Measurements from ENCODE around the gene EIF2S1. TPM values are rescaled to one million over a fixed set of nuclear protein-coding genes. Genes with fewer than 3 reads are reported as not detected.
"Not testable (repeated sequence)": the region's sequence is repeated elsewhere in the genome, so short reads cannot be mapped to it uniquely, and the experiment has no call there.

EIF2S1 gene
- total and polyA plus RNA-seq, 4 experiments from 2014 or later = 62.0 to 185 (median 101) TPM

- no peak overlapping the region for H3K27ac Mint-ChIP-seq
- peaks cover 2 to 12% (median 5%) of the 10 kb centered on the region in 4 donors for H3K4me1 Mint-ChIP-seq
- H3K27me3 ChIP-seq (ENCODE audit: insufficient read depth, low read length) = no peaks in the 10 kb centered on the region
- no peak overlapping the region for H3K27ac ChIP-seq (ENCODE audit: low read depth, low read length)
- peak overlapping the region; percentile 70 to 86 (median 77) for H3K4me3 Mint-ChIP-seq
- intact Hi-C loops (cut with micrococcal nuclease) = no loop called here
- no peak for DNase-seq
- H3K4me1 ChIP-seq (ENCODE audit: insufficient read depth, low read length) = no peaks in the 10 kb centered on the region
- H3K27me3 Mint-ChIP-seq = peaks cover 0 to 2% of the 10 kb centered on the region in 2 donors
- POLR2A ChIA-PET (ENCODE audit: partially characterized antibody) = interaction anchor here (1.4 to 2.7 kb wide), 3 partner anchors 51 to 189 kb away, joined by 3 to 12 read pairs (median 6); partner anchors contain the start of genes ATP6V1D, EIF2S1 and PIGH
- H3K9me3 ChIP-seq (ENCODE audit: control insufficient read depth in 1 of 2, low read length in 2 of 2) = no peaks in the 10 kb centered on the region
- peak overlapping the region in 1 of 2 donors; percentile 47 for H3K4me3 ChIP-seq (ENCODE audit: low read length in 2 of 2)
- H3K9me3 Mint-ChIP-seq = no peaks in the 10 kb centered on the region
- CTCF ChIA-PET (ENCODE audit: partially characterized antibody) = interaction anchor here (1.0 to 1.4 kb wide), 4 partner anchors 9 to 293 kb away, joined by 3 to 4 read pairs (median 3); no protein-coding TSS in a partner anchor
- H3K36me3 Mint-ChIP-seq = no peaks in the 10 kb centered on the region
- no peaks in the 10 kb centered on the region for H3K36me3 ChIP-seq (ENCODE audit: insufficient read depth, low read length)
These were observed 51.2 kb downstream of the EIF2S1 start for GRCh38 chr14:67411370-67411769.

- Mint-ChIP-seq H3K36me3 (no peaks in the 10 kb centered on the region), H3K27me3 (peaks cover 0 to 2% of the 10 kb centered on the region in 2 donors), H3K27ac (peak within 1 kb of the TSS in 4 of 7 donors; percentile 32 to 78 (median 58)), H3K4me1 (peaks cover 2 to 12% (median 5%) of the 10 kb centered on the region in 4 donors), H3K9me3 (no peaks in the 10 kb centered on the region), H3K4me3 (peak within 1 kb of the TSS; percentile 72 to 86 (median 78))
- CTCF ChIA-PET (ENCODE audit: partially characterized antibody) = interaction anchor here (1.0 to 2.3 kb wide), 4 partner anchors 8 to 293 kb away, joined by 3 to 11 read pairs (median 4); partner anchors contain the start of genes ATP6V1D and EIF2S1
- H3K27ac ChIP-seq (ENCODE audit: low read depth, low read length) = no peak within 1 kb of the TSS
- H3K4me3 ChIP-seq (ENCODE audit: low read length in 2 of 2) = peak within 1 kb of the TSS; percentile 23 to 47
- no peaks in the 10 kb centered on the region for H3K9me3 ChIP-seq (ENCODE audit: control insufficient read depth in 1 of 2, low read length in 2 of 2)
- POLR2A ChIA-PET (ENCODE audit: partially characterized antibody) = interaction anchor here (1.4 to 2.7 kb wide), 3 partner anchors 52 to 188 kb away, joined by 3 to 12 read pairs (median 6); partner anchors contain the start of genes ATP6V1D, EIF2S1 and PIGH
- no peaks in the 10 kb centered on the region for H3K4me1 ChIP-seq (ENCODE audit: insufficient read depth, low read length)
- intact Hi-C loops (cut with micrococcal nuclease) = no loop called here
- peak; percentile 60 to 68 (median 64) for DNase-seq
- no peaks in the 10 kb centered on the region for H3K27me3 ChIP-seq (ENCODE audit: insufficient read depth, low read length)
- H3K36me3 ChIP-seq (ENCODE audit: insufficient read depth, low read length) = no peaks in the 10 kb centered on the region
These were observed 51.8 kb downstream of the EIF2S1 start, which contains the start of gene PLEK2 for GRCh38 chr14:67411820-67412421. PLEK2 (minus strand) TSS chr14:67412165; CDS start chr14:67412059, 106 bp downstream.

GRCh38 chr14:67413806-67414769 lies 54.0 kb downstream of the EIF2S1 start:
- H3K36me3 ChIP-seq (ENCODE audit: insufficient read depth, low read length) = no peaks in the 10 kb centered on the region
- no peak overlapping the region for H3K27ac ChIP-seq (ENCODE audit: low read depth, low read length)
- Mint-ChIP-seq H3K9me3 (no peaks in the 10 kb centered on the region), H3K27ac (no peak overlapping the region), H3K4me1 (peaks cover 2 to 12% (median 5%) of the 10 kb centered on the region in 4 donors), H3K36me3 (no peaks in the 10 kb centered on the region), H3K4me3 (no peak overlapping the region), H3K27me3 (peaks cover 0 to 4% of the 10 kb centered on the region in 2 donors)
- ChIA-PET CTCF (ENCODE audit: partially characterized antibody) (interaction anchor here (1.8 to 10.7 kb wide), 4 partner anchors 14 to 290 kb away, joined by 4 to 58 read pairs (median 18); partner anchors contain the start of genes ATP6V1D and EIF2S1), POLR2A (ENCODE audit: partially characterized antibody) (no interaction called here)
- H3K27me3 ChIP-seq (ENCODE audit: insufficient read depth, low read length) = no peaks in the 10 kb centered on the region
- no peak for DNase-seq
- H3K9me3 ChIP-seq (ENCODE audit: control insufficient read depth in 1 of 2, low read length in 2 of 2) = no peaks in the 10 kb centered on the region
- no peak overlapping the region for H3K4me3 ChIP-seq (ENCODE audit: low read length in 2 of 2)
- H3K4me1 ChIP-seq (ENCODE audit: insufficient read depth, low read length) = no peaks in the 10 kb centered on the region
- intact Hi-C loops (cut with micrococcal nuclease) = no loop called here

- H3K4me3 ChIP-seq (ENCODE audit: low read length in 2 of 2); intact Hi-C loops (cut with micrococcal nuclease); H3K9me3 ChIP-seq (ENCODE audit: control insufficient read depth in 1 of 2, low read length in 2 of 2); POLR2A ChIA-PET (ENCODE audit: partially characterized antibody); H3K4me1 ChIP-seq (ENCODE audit: insufficient read depth, low read length); H3K27ac Mint-ChIP-seq; H3K27me3 ChIP-seq (ENCODE audit: insufficient read depth, low read length); H3K27ac ChIP-seq (ENCODE audit: low read depth, low read length); H3K36me3 ChIP-seq (ENCODE audit: insufficient read depth, low read length); H3K9me3 Mint-ChIP-seq; H3K4me3 Mint-ChIP-seq; H3K27me3 Mint-ChIP-seq; H3K36me3 Mint-ChIP-seq; DNase-seq: not testable (repeated sequence)
- CTCF ChIA-PET (ENCODE audit: partially characterized antibody) = interaction anchor here (1.1 to 10.7 kb wide), 3 partner anchors 9 to 156 kb away, joined by 6 to 58 read pairs (median 24); no protein-coding TSS in a partner anchor
- peaks cover 2 to 12% (median 5%) of the 10 kb centered on the region in 4 donors for H3K4me1 Mint-ChIP-seq
These were observed 55.5 kb downstream of the EIF2S1 start for GRCh38 chr14:67415610-67416009.

GRCh38 chr14:67416085-67416484 lies 56.0 kb downstream of the EIF2S1 start:
- Mint-ChIP-seq H3K9me3 (no peaks in the 10 kb centered on the region), H3K27ac (peak overlapping the region in 1 of 7 donors; percentile 70), H3K36me3 (no peaks in the 10 kb centered on the region), H3K27me3 (peaks cover 0 to 4% of the 10 kb centered on the region in 2 donors), H3K4me1 (peaks cover 2 to 12% (median 5%) of the 10 kb centered on the region in 4 donors), H3K4me3 (no peak overlapping the region)
- no peaks in the 10 kb centered on the region for H3K9me3 ChIP-seq (ENCODE audit: control insufficient read depth in 1 of 2, low read length in 2 of 2)
- DNase-seq = no peak
- H3K27me3 ChIP-seq (ENCODE audit: insufficient read depth, low read length) = no peaks in the 10 kb centered on the region
- ChIA-PET POLR2A (ENCODE audit: partially characterized antibody) (no interaction called here), CTCF (ENCODE audit: partially characterized antibody) (interaction anchor here (1.1 to 10.7 kb wide), 3 partner anchors 9 to 155 kb away, joined by 6 to 58 read pairs (median 24); no protein-coding TSS in a partner anchor)
- H3K4me3 ChIP-seq (ENCODE audit: low read length in 2 of 2) = no peak overlapping the region
- H3K4me1 ChIP-seq (ENCODE audit: insufficient read depth, low read length) = no peaks in the 10 kb centered on the region
- no peaks in the 10 kb centered on the region for H3K36me3 ChIP-seq (ENCODE audit: insufficient read depth, low read length)
- no peak overlapping the region for H3K27ac ChIP-seq (ENCODE audit: low read depth, low read length)
- intact Hi-C loops (cut with micrococcal nuclease) = no loop called here

GRCh38 chr14:67416810-67417209 lies 56.7 kb downstream of the EIF2S1 start:
- POLR2A ChIA-PET (ENCODE audit: partially characterized antibody) = no interaction called here
- H3K4me3 Mint-ChIP-seq = no peak overlapping the region
- Histone ChIP-seq H3K4me1 (ENCODE audit: insufficient read depth, low read length) (no peaks in the 10 kb centered on the region), H3K27me3 (ENCODE audit: insufficient read depth, low read length) (no peaks in the 10 kb centered on the region), H3K36me3 (ENCODE audit: insufficient read depth, low read length) (no peaks in the 10 kb centered on the region), H3K9me3 (ENCODE audit: control insufficient read depth in 1 of 2, low read length in 2 of 2) (no peaks in the 10 kb centered on the region), H3K4me3 (ENCODE audit: low read length in 2 of 2) (no peak overlapping the region), H3K27ac (ENCODE audit: low read depth, low read length) (no peak overlapping the region)
- DNase-seq = no peak
- no peaks in the 10 kb centered on the region for H3K36me3 Mint-ChIP-seq
- H3K9me3 Mint-ChIP-seq = no peaks in the 10 kb centered on the region
- peaks cover 0 to 4% of the 10 kb centered on the region in 2 donors for H3K27me3 Mint-ChIP-seq
- intact Hi-C loops (cut with micrococcal nuclease) = no loop called here
- H3K27ac Mint-ChIP-seq = no peak overlapping the region
- H3K4me1 Mint-ChIP-seq = peaks cover 2 to 5% (median 4%) of the 10 kb centered on the region in 4 donors
- CTCF ChIA-PET (ENCODE audit: partially characterized antibody) = interaction anchor here (5.1 to 10.7 kb wide), 2 partner anchors 11 to 155 kb away, joined by 24 to 58 read pairs; no protein-coding TSS in a partner anchor
